ENCODE results near the gene AAK1.
"Not testable (repeated sequence)": the region's sequence is repeated elsewhere in the genome, so short reads cannot be mapped to it uniquely, and the experiment has no call there.

Gene AAK1

GRCh38 chr2:69600425-69600824 is 43.1 kb downstream of the AAK1 start:
- no peak for DNase-seq (ENCODE audit: low read depth)

GRCh38 chr2:69597843-69598610 is 45.5 kb downstream of the AAK1 start:
- no peak for DNase-seq (ENCODE audit: low read depth)

- no peak for DNase-seq (ENCODE audit: low read depth)
Measured at GRCh38 chr2:69597105-69597504, 46.4 kb downstream of the AAK1 start.

- DNase-seq (ENCODE audit: low read depth): peak; percentile 31
Measured at GRCh38 chr2:69594341-69594740, 49.2 kb downstream of the AAK1 start.

GRCh38 chr2:69592511-69592910 is 51.0 kb downstream of the AAK1 start:
- no peak for DNase-seq (ENCODE audit: low read depth)

GRCh38 chr2:69589973-69590652 is 53.4 kb downstream of the AAK1 start:
- DNase-seq (ENCODE audit: low read depth): no peak

- DNase-seq (ENCODE audit: low read depth): no peak
Measured at GRCh38 chr2:69588945-69589344, 54.6 kb downstream of the AAK1 start.

GRCh38 chr2:69588403-69588802 is 55.1 kb downstream of the AAK1 start:
- no peak for DNase-seq (ENCODE audit: low read depth)

- DNase-seq (ENCODE audit: low read depth): no peak
Measured at GRCh38 chr2:69585855-69586555, 57.5 kb downstream of the AAK1 start.

GRCh38 chr2:69584127-69584889 is 59.2 kb downstream of the AAK1 start:
- DNase-seq (ENCODE audit: low read depth): no peak

GRCh38 chr2:69583321-69583833 is 60.2 kb downstream of the AAK1 start:
- DNase-seq (ENCODE audit: low read depth): no peak

- no peak for DNase-seq (ENCODE audit: low read depth)
Measured at GRCh38 chr2:69582582-69583176, 60.9 kb downstream of the AAK1 start.

- DNase-seq (ENCODE audit: low read depth): no peak
Measured at GRCh38 chr2:69581774-69582581, 61.6 kb downstream of the AAK1 start.

- DNase-seq (ENCODE audit: low read depth): no peak
Measured at GRCh38 chr2:69580486-69580885, 63.1 kb downstream of the AAK1 start.

- no peak for DNase-seq (ENCODE audit: low read depth)
Measured at GRCh38 chr2:69579536-69579935, 64.0 kb downstream of the AAK1 start.

- no peak for DNase-seq (ENCODE audit: low read depth)
Measured at GRCh38 chr2:69578198-69578540, 65.4 kb downstream of the AAK1 start.

GRCh38 chr2:69577467-69578197 is 65.9 kb downstream of the AAK1 start:
- DNase-seq (ENCODE audit: low read depth): no peak

GRCh38 chr2:69576880-69577279 is 66.7 kb downstream of the AAK1 start:
- DNase-seq (ENCODE audit: low read depth): no peak

GRCh38 chr2:69575926-69576325 is 67.6 kb downstream of the AAK1 start:
- DNase-seq (ENCODE audit: low read depth): no peak

GRCh38 chr2:69575371-69575770 is 68.2 kb downstream of the AAK1 start:
- not testable (repeated sequence) for DNase-seq (ENCODE audit: low read depth)

All from GM04503 (cell line).